OCI-LY3 (cell line): ENCODE results near the gene SCARB2.

Source experiments
- EZH2phosphoT487 ChIP-seq: fragments of 200-600 bp; shearing (Covaris generic); IDR thresholded peaks from 2 replicates; pipeline ENCODE4 v1.6.1; 2018; ENCODE audit warnings: antibody characterized with exemption, mixed run types, low read depth
- TF ChIP-seq, protein P1 (sequence below): fragments of 200-600, 300-600 bp; sonication (generic); IDR thresholded peaks from 2 replicates; pipeline ENCODE4 v1.5.1; 2014; ENCODE audit warnings: antibody characterized with exemption, low read length, low read depth

DNA sequence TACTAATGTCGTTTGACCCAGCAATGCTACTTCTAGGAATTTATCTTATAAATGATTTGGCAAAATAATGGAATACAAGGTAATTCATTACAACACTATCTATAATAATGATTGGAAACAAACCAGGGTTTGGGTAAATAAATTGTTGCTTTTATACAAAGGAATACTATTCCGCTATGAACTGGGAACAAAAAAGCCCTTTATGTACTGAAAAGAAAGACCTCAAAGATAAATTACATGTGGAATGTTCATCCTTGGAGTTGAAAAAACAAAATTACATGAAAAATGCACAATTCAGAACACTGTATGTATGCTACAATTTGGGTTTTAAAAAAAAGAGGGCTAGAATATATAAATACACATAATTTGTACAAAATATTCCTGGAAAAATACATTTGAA is 60.3 kb downstream of the SCARB2 start:
- TF ChIP-seq EZH2phosphoT487: no peak
- TF ChIP-seq, protein P1, sequence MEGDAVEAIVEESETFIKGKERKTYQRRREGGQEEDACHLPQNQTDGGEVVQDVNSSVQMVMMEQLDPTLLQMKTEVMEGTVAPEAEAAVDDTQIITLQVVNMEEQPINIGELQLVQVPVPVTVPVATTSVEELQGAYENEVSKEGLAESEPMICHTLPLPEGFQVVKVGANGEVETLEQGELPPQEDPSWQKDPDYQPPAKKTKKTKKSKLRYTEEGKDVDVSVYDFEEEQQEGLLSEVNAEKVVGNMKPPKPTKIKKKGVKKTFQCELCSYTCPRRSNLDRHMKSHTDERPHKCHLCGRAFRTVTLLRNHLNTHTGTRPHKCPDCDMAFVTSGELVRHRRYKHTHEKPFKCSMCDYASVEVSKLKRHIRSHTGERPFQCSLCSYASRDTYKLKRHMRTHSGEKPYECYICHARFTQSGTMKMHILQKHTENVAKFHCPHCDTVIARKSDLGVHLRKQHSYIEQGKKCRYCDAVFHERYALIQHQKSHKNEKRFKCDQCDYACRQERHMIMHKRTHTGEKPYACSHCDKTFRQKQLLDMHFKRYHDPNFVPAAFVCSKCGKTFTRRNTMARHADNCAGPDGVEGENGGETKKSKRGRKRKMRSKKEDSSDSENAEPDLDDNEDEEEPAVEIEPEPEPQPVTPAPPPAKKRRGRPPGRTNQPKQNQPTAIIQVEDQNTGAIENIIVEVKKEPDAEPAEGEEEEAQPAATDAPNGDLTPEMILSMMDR: no peak
